Neural progenitor cell (in vitro differentiated cells): ENCODE results near the gene GNAZ.

Source experiments
- EZH2 ChIP-seq: fragments of 200-600 bp; sonication (generic); IDR thresholded peaks from 2 replicates; pipeline ENCODE4 v1.6.1; 2017; ENCODE audit warnings: antibody characterized with exemption, mild to moderate bottlenecking, moderate library complexity
- EZH2phosphoT487 ChIP-seq: fragments of 200-600 bp; sonication (generic); IDR thresholded peaks from 2 replicates; pipeline ENCODE4 v1.6.1; 2017; ENCODE audit warnings: antibody characterized with exemption
- TF ChIP-seq, protein P1 (sequence below): fragments of 200-600 bp; sonication (generic); IDR thresholded peaks from 2 replicates; pipeline ENCODE4 v1.5.1; 2017; ENCODE audit warnings: antibody characterized with exemption, mild to moderate bottlenecking

DNA sequence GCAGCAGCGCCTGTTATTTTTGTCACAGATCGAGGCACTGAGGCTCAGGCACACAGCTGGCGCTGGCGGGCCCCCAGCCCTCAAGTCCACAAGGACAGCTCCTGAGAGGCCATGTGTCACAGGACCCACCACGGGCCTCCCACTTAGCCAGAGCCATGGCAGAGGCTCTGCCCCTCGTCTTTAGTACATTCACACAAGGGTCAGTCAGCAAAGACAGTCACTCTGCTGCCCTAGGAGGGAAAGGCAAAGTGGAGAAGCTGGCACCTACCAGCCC lies 29.1 kb downstream of the GNAZ start:
- TF ChIP-seq, protein P1, sequence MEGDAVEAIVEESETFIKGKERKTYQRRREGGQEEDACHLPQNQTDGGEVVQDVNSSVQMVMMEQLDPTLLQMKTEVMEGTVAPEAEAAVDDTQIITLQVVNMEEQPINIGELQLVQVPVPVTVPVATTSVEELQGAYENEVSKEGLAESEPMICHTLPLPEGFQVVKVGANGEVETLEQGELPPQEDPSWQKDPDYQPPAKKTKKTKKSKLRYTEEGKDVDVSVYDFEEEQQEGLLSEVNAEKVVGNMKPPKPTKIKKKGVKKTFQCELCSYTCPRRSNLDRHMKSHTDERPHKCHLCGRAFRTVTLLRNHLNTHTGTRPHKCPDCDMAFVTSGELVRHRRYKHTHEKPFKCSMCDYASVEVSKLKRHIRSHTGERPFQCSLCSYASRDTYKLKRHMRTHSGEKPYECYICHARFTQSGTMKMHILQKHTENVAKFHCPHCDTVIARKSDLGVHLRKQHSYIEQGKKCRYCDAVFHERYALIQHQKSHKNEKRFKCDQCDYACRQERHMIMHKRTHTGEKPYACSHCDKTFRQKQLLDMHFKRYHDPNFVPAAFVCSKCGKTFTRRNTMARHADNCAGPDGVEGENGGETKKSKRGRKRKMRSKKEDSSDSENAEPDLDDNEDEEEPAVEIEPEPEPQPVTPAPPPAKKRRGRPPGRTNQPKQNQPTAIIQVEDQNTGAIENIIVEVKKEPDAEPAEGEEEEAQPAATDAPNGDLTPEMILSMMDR = no peak
- TF ChIP-seq EZH2phosphoT487 (no peak), EZH2 (no peak)
